Panc1 (cell line): Measurements from ENCODE around the gene CDH12. TPM values are rescaled to one million over a fixed set of nuclear protein-coding genes. Genes with fewer than 3 reads are reported as not detected.

Experiments used
- ATAC-seq: fragments of 200-7000 bp; cut with Tn5 transposase; 2 replicates; pipeline ENCODE4 v1.9.1; 2020; ENCODE audit warnings: mild to moderate bottlenecking, moderate library complexity
- BruUV-seq: library from RNA; stranded (reverse); fragments of 400-500 nt; replicated peaks from 2 replicates; lab custom pipeline; 2021; lab: Mats Ljungman, UMichigan
- CTCF ChIA-PET: fragments of 300-600 bp; sonication (Branson Sonifier 250); formaldehyde crosslinking; loops from one replicate; lab custom pipeline; 2022; ENCODE audit warnings: antibody characterized with exemption; lab: Charles Lee
- POLR2A ChIA-PET: fragments of 300-600 bp; sonication (Branson Sonifier 250); formaldehyde crosslinking; loops from one replicate; lab custom pipeline; 2022; ENCODE audit warnings: antibody characterized with exemption; lab: Charles Lee
- DNase-seq: peaks from one replicate; pipeline ENCODE4 v3.0.0-alpha.2; 2010; ENCODE audit warnings: low read depth, low spot score
- H3K27ac ChIP-seq: 2 replicates; pipeline ENCODE4 v1.5.1; 2011; ENCODE audit warnings: mild to moderate bottlenecking, low read length, inconsistent platforms
- H3K27me3 ChIP-seq: fragments of 200-500 bp; sonication (Bioruptor generic); 2 replicates; pipeline ENCODE4 v1.6.0; 2014; ENCODE audit warnings: low read length, inconsistent platforms; ENCODE audit not compliant: control insufficient read depth, insufficient read depth
- H3K36me3 ChIP-seq: fragments of 200-500 bp; sonication (Bioruptor generic); 2 replicates; pipeline ENCODE4 v1.5.1; 2014; ENCODE audit warnings: inconsistent platforms, mild to moderate bottlenecking, low read length, moderate library complexity; ENCODE audit not compliant: control insufficient read depth, insufficient read depth
- H3K4me1 ChIP-seq: 2 replicates; pipeline ENCODE4 v1.5.1; 2011; ENCODE audit warnings: inconsistent platforms, mild to moderate bottlenecking, low read length, moderate library complexity; ENCODE audit not compliant: control insufficient read depth, insufficient read depth
- H3K4me3 ChIP-seq, 2 experiments: 2 replicates each; pipeline ENCODE4 v1.5.1; 2011 to 2012; ENCODE audit warnings: low read depth in 2 of 2, low read length in 2 of 2, mild to moderate bottlenecking in 2 of 2, inconsistent platforms in 1 of 2, moderate library complexity in 1 of 2
- H3K9me3 ChIP-seq: fragments of 200-500 bp; sonication (Bioruptor generic); 2 replicates; pipeline ENCODE4 v1.5.1; 2014; ENCODE audit warnings: low read depth, mild to moderate bottlenecking, inconsistent platforms, low read length, moderate library complexity; ENCODE audit not compliant: control insufficient read depth, insufficient read depth
- POLR2AphosphoS5 ChIP-seq: IDR thresholded peaks from 2 replicates; pipeline ENCODE4 v1.6.1; 2012; ENCODE audit warnings: mild to moderate bottlenecking, low read depth, low read length, moderate library complexity
- SIN3A ChIP-seq: IDR thresholded peaks from 2 replicates; pipeline ENCODE4 v1.6.1; 2012; ENCODE audit warnings: low read depth, mild to moderate bottlenecking, low read length, moderate library complexity, borderline replicate concordance; ENCODE audit not compliant: insufficient read depth
- TCF7L2 ChIP-seq: IDR thresholded peaks from 2 replicates; pipeline ENCODE4 v1.6.1; 2011; ENCODE audit warnings: mild to moderate bottlenecking, low read depth, low read length, inconsistent platforms
- in situ Hi-C: cut with HindIII; loops from 2 replicates; pipeline ENCODE4 v1.10.0; 2016; ENCODE audit warnings: low sequenced_read_pairs, low pct_unique_long_range_greater_than_20kb
- intact Hi-C: fragments of 100-400 bp; cut with micrococcal nuclease; formaldehyde crosslinking; loops from one replicate; pipeline ENCODE4 v1.10.0; 2022; ENCODE audit not compliant: unreplicated experiment
- total RNA-seq: library from RNA; stranded (reverse); gene quantifications from one replicate; pipeline ENCODE4 v1.2.1, GENCODE V29; 2021; ENCODE audit not compliant: unreplicated experiment
- TF ChIP-seq, protein P1 (sequence below): fragments of 450-650 bp; IDR thresholded peaks from 2 replicates; pipeline ENCODE4 v1.5.1; 2017; ENCODE audit warnings: mild to moderate bottlenecking
- TF ChIP-seq, protein P2 (sequence below), 2 experiments: IDR thresholded peaks; 2 replicates each; pipeline ENCODE4 v1.6.1; 2011 to 2012; ENCODE audit warnings: low read depth in 2 of 2, control low read depth in 1 of 2, low read length in 1 of 2, mild to moderate bottlenecking in 1 of 2, moderate library complexity in 1 of 2; ENCODE audit not compliant: insufficient read depth in 1 of 2

CDH12 gene
- total RNA-seq, 1 experiment from 2014 or later: not detected

DNA sequence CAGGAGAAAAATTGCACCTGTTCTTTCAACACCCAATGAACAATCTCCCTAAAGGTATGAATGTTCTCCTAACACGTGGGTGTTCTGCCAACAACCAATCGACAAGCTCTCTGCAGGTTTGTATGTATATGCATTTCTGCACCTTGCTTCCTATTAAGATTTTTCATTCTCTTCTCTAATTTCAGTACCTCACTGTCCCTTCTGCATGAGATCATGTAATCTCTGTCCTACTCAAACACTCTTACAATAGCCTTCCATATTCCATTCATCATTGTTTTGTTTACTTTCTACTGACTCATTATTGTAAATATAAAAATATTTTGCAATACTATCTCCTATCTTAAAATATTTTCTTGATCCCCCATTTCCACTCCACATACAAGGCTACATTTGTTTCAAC lies 382.0 kb downstream of the CDH12 start:
- Histone ChIP-seq H3K4me3 (no peak overlapping the region), H3K4me1 (no peaks in the 10 kb centered on the region), H3K36me3 (no peaks in the 10 kb centered on the region), H3K27ac (no peak overlapping the region), H3K27me3 (no peaks in the 10 kb centered on the region), H3K9me3 (no peaks in the 10 kb centered on the region)
- DNase-seq (no peak), ATAC-seq (no peak)
- in situ Hi-C loops (no loop called here), intact Hi-C loops (no loop called here)
- POLR2A ChIA-PET: no interaction called here
- no TSS peak for BruUV-seq
- TF ChIP-seq SIN3A (no peak), POLR2AphosphoS5 (no peak), TCF7L2 (no peak)
- TF ChIP-seq, protein P1, sequence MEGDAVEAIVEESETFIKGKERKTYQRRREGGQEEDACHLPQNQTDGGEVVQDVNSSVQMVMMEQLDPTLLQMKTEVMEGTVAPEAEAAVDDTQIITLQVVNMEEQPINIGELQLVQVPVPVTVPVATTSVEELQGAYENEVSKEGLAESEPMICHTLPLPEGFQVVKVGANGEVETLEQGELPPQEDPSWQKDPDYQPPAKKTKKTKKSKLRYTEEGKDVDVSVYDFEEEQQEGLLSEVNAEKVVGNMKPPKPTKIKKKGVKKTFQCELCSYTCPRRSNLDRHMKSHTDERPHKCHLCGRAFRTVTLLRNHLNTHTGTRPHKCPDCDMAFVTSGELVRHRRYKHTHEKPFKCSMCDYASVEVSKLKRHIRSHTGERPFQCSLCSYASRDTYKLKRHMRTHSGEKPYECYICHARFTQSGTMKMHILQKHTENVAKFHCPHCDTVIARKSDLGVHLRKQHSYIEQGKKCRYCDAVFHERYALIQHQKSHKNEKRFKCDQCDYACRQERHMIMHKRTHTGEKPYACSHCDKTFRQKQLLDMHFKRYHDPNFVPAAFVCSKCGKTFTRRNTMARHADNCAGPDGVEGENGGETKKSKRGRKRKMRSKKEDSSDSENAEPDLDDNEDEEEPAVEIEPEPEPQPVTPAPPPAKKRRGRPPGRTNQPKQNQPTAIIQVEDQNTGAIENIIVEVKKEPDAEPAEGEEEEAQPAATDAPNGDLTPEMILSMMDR: no peak
- TF ChIP-seq, protein P2, sequence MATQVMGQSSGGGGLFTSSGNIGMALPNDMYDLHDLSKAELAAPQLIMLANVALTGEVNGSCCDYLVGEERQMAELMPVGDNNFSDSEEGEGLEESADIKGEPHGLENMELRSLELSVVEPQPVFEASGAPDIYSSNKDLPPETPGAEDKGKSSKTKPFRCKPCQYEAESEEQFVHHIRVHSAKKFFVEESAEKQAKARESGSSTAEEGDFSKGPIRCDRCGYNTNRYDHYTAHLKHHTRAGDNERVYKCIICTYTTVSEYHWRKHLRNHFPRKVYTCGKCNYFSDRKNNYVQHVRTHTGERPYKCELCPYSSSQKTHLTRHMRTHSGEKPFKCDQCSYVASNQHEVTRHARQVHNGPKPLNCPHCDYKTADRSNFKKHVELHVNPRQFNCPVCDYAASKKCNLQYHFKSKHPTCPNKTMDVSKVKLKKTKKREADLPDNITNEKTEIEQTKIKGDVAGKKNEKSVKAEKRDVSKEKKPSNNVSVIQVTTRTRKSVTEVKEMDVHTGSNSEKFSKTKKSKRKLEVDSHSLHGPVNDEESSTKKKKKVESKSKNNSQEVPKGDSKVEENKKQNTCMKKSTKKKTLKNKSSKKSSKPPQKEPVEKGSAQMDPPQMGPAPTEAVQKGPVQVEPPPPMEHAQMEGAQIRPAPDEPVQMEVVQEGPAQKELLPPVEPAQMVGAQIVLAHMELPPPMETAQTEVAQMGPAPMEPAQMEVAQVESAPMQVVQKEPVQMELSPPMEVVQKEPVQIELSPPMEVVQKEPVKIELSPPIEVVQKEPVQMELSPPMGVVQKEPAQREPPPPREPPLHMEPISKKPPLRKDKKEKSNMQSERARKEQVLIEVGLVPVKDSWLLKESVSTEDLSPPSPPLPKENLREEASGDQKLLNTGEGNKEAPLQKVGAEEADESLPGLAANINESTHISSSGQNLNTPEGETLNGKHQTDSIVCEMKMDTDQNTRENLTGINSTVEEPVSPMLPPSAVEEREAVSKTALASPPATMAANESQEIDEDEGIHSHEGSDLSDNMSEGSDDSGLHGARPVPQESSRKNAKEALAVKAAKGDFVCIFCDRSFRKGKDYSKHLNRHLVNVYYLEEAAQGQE (IDR thresholded peaks at IDR 0.05; ENCODE audit: insufficient read depth in 1 of 2, low read depth in 2 of 2, low read length in 1 of 2): no peak
- CTCF ChIA-PET: no interaction called here

DNA sequence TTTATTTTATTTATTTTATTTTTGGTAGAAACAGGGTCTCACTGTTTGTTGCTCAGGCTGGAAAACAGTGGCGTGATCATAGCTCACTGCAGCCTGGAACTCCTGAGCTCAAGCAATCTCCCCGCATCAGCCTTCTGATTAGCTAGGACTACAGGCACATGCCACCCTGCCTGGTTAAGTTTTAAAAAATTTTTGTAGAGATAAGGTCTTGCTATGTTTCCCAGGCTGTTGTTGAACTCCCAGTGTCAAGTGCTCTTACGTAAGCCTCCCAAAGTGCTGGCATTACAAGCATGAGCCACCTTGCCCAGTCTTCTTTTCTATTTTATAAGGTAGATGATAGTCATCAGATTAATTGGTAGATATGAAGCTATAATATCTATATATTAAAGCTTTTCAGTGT lies 382.7 kb downstream of the CDH12 start:
- ATAC-seq (no peak), DNase-seq (no peak)
- no peaks in the 10 kb centered on the region for H3K4me1 ChIP-seq
- BruUV-seq: no TSS peak
- no peak overlapping the region for H3K4me3 ChIP-seq
- CTCF ChIA-PET: no interaction called here
- TF ChIP-seq, protein P1: no peak
- no peak for TF ChIP-seq POLR2AphosphoS5
- no peaks in the 10 kb centered on the region for H3K9me3 ChIP-seq
- H3K27ac ChIP-seq: no peak overlapping the region
- H3K36me3 ChIP-seq: no peaks in the 10 kb centered on the region
- in situ Hi-C loops (no loop called here), intact Hi-C loops (no loop called here)
- POLR2A ChIA-PET: no interaction called here
- H3K27me3 ChIP-seq: no peaks in the 10 kb centered on the region

DNA sequence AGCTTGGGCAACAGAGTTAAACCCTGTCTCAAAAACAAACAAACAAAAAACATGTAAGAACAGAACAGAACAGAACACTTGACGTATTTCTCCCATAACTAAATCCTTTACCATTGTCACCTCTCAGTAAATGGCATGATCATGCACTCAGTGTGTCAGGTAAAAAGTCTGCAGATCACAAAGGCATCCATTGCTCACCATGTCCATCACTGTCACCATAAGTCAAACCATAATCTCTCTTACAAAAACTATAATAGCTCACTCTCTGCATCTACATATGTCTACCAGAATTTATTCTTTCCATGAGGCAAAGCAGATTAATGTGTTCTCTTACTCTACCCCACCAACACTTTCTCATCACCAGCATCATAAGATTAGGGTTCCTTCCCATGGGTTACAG lies 387.5 kb downstream of the CDH12 start:
- H3K27ac ChIP-seq: no peak overlapping the region

More for the DNA sequence above, 387.5 kb downstream of the CDH12 start:
- POLR2A ChIA-PET: no interaction called here
- intact Hi-C loops: no loop called here
- Histone ChIP-seq H3K36me3 (no peaks in the 10 kb centered on the region), H3K27me3 (no peaks in the 10 kb centered on the region), H3K9me3 (no peaks in the 10 kb centered on the region), H3K4me3 (no peak overlapping the region), H3K4me1 (no peaks in the 10 kb centered on the region)
- no TSS peak for BruUV-seq
- TF ChIP-seq TCF7L2 (no peak), SIN3A (no peak), POLR2AphosphoS5 (no peak)
- TF ChIP-seq, protein P2 (IDR thresholded peaks at IDR 0.05; ENCODE audit: insufficient read depth in 1 of 2, low read depth in 2 of 2, low read length in 1 of 2): no peak
- TF ChIP-seq, protein P1: no peak
- ATAC-seq: no peak
- CTCF ChIA-PET: no interaction called here
- in situ Hi-C loops: no loop called here
- no peak for DNase-seq
